Erythroblast (primary cell): ENCODE measurements around the gene RBBP8.

Experiments used
- GATA1 ChIP-seq: IDR thresholded peaks from 2 replicates; pipeline ENCODE4 v1.6.1; 2011; ENCODE audit warnings: low read depth, mild to moderate bottlenecking, control low read depth, low read length, moderate library complexity
- POLR2A ChIP-seq: IDR thresholded peaks from 2 replicates; pipeline ENCODE4 v1.6.1; 2011; ENCODE audit warnings: mild to moderate bottlenecking, low read length

DNA sequence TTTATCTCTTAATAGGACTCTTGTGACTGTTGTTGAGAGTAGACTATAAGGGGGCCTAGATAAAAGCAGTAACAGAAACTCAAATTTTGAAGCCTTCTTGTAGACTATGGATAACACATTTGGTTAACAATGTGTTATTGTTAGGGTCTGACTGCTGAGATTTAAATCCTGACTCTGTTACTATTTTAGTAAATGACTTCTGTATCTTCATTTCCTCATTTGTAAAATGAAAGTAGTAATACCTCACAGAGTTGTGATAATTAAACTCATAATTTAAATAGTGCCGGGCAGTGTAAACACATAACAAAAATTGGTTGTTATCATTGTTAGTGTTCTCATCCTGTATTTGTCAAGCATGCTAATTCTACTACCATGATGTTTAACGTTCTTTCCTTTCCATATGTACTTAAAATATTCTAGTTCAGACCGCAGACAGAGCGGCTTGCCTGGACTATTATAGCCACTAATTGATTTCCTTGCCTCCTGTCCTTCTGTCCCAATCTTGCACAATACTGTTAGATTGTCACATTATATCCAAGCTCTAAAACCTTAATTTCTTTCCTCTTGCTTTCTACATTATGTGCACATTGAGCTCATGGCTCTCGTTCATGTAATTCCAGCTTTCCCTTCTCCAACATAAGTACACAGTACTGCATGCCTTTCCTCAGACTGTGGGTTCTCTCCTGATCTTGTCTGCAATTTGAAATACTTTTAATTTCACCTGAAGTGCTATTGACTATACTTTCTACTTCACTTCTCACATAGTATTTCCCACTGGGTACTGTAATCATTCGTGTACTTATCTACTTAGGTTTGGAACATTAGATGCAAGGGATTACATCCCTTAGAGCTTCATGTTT is 48.4 kb downstream of the RBBP8 start:
- TF ChIP-seq POLR2A (no peak), GATA1 (no peak)
